Measurements from ENCODE around the gene PELI1.

The PELI1 gene

GRCh38 chr2:64145714-64146113 lies 1.5 kb upstream of the PELI1 start:
- Histone ChIP-seq H3K4me2 (no peak overlapping the region), H3K36me3 (ENCODE audit: insufficient read depth) (no peaks in the 10 kb centered on the region), H3K27me3 (ENCODE audit: insufficient read depth, low read depth) (no peaks in the 10 kb centered on the region), H3K9ac (no peak overlapping the region), H2AFZ (ENCODE audit: low read depth) (no peak overlapping the region), H4K20me1 (ENCODE audit: insufficient read depth) (no peaks in the 10 kb centered on the region), H3K4me3 (IDR thresholded peaks at IDR 0.05; ENCODE audit: insufficient read depth, low read depth, low read length) (no peak overlapping the region), H3K4me1 (ENCODE audit: low read depth, poor library complexity, severe bottlenecking) (peaks cover 19% of the 10 kb centered on the region), H3K79me2 (ENCODE audit: insufficient read depth, low read depth) (peaks cover 30% of the 10 kb centered on the region), H3K27ac (no peak overlapping the region)
- no peak for TF ChIP-seq CTCF (conservative IDR thresholded peaks at IDR 0.05; ENCODE audit: low read depth, low read length)

DNA sequence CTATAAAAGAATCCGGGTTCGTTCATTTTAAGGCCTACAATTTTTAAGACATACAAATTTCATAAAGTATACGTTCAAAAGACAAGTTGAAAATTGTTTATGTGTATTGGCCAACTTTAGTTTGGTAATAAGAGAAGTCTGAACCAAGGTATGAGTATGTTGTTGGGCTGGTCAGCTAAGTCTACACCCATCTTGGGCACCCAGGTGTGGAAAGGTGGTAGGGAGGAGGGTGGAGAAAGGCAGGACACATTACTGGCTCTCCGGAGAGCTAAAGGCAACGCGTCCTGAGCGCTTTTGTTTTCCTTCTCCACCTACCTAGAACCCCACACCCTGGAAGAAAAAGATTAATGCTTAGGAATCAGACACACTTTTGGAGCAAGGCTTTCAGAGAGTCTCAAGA lies 899 bp upstream of the PELI1 start:
- no peak for TF ChIP-seq CTCF (conservative IDR thresholded peaks at IDR 0.05; ENCODE audit: low read depth, low read length)
- Histone ChIP-seq H2AFZ (ENCODE audit: low read depth) (peak overlapping the region; percentile 71), H3K79me2 (ENCODE audit: insufficient read depth, low read depth) (peaks cover 36% of the 10 kb centered on the region), H3K27ac (no peak overlapping the region), H3K4me2 (peak overlapping the region; percentile 92; the same call in 1 of the 2 replicates), H3K9ac (no peak overlapping the region), H4K20me1 (ENCODE audit: insufficient read depth) (no peaks in the 10 kb centered on the region), H3K36me3 (ENCODE audit: insufficient read depth) (no peaks in the 10 kb centered on the region), H3K4me3 (IDR thresholded peaks at IDR 0.05; ENCODE audit: insufficient read depth, low read depth, low read length) (no peak overlapping the region), H3K27me3 (ENCODE audit: insufficient read depth, low read depth) (no peaks in the 10 kb centered on the region), H3K4me1 (ENCODE audit: low read depth, poor library complexity, severe bottlenecking) (peaks cover 24% of the 10 kb centered on the region)

- Histone ChIP-seq H3K27me3 (ENCODE audit: insufficient read depth, low read depth) (no peaks in the 10 kb centered on the region), H2AFZ (ENCODE audit: low read depth) (peak overlapping the region; percentile 52), H3K27ac (peak overlapping the region; percentile 76), H3K4me3 (IDR thresholded peaks at IDR 0.05; ENCODE audit: insufficient read depth, low read depth, low read length) (peak overlapping the region; percentile 56), H3K79me2 (ENCODE audit: insufficient read depth, low read depth) (peaks cover 53% of the 10 kb centered on the region), H3K36me3 (ENCODE audit: insufficient read depth) (no peaks in the 10 kb centered on the region; the same call in 1 of the 2 replicates), H3K9ac (peak overlapping the region; percentile 81), H3K4me2 (peak overlapping the region; percentile 95), H4K20me1 (ENCODE audit: insufficient read depth) (no peaks in the 10 kb centered on the region), H3K4me1 (ENCODE audit: low read depth, poor library complexity, severe bottlenecking) (peaks cover 40% of the 10 kb centered on the region)
- no peak for TF ChIP-seq CTCF (conservative IDR thresholded peaks at IDR 0.05; ENCODE audit: low read depth, low read length)
Measured at GRCh38 chr2:64143169-64144056, 807 bp downstream of the PELI1 start.

GRCh38 chr2:64142741-64143168 lies 1.5 kb downstream of the PELI1 start:
- H3K4me2 ChIP-seq: peak overlapping the region; percentile 95
- H3K4me3 ChIP-seq (IDR thresholded peaks at IDR 0.05; ENCODE audit: insufficient read depth, low read depth, low read length): peak overlapping the region; percentile 56
- peaks cover 59% of the 10 kb centered on the region for H3K79me2 ChIP-seq (ENCODE audit: insufficient read depth, low read depth)
- no peaks in the 10 kb centered on the region for H4K20me1 ChIP-seq (ENCODE audit: insufficient read depth)
- TF ChIP-seq CTCF (conservative IDR thresholded peaks at IDR 0.05; ENCODE audit: low read depth, low read length): no peak
- peaks cover 47% of the 10 kb centered on the region for H3K4me1 ChIP-seq (ENCODE audit: low read depth, poor library complexity, severe bottlenecking)
- no peaks in the 10 kb centered on the region; the same call in 1 of the 2 replicates for H3K36me3 ChIP-seq (ENCODE audit: insufficient read depth)
- H3K27ac ChIP-seq: peak overlapping the region; percentile 76
- no peaks in the 10 kb centered on the region for H3K27me3 ChIP-seq (ENCODE audit: insufficient read depth, low read depth)
- H2AFZ ChIP-seq (ENCODE audit: low read depth): peak overlapping the region; percentile 52; the same call in 1 of the 2 replicates
- H3K9ac ChIP-seq: peak overlapping the region; percentile 81
